WTC11 (cell line): ENCODE data around the gene DMC1. TPM values are rescaled to one million over a fixed set of nuclear protein-coding genes. Genes with fewer than 3 reads are reported as not detected.

Source experiments
- ATAC-seq: fragments of 200-7000 bp; cut with Tn5 transposase; 2 replicates; pipeline ENCODE4 v1.10.0; 2021; ENCODE audit warnings: mild to moderate bottlenecking, moderate library complexity
- CTCF ChIA-PET: fragments of 300-600 bp; sonication (Branson Sonifier 250); formaldehyde crosslinking; loops from one replicate; lab custom pipeline; 2021; ENCODE audit warnings: antibody characterized with exemption; lab: Charles Lee
- POLR2A ChIA-PET: fragments of 350-600 bp; sonication (Branson Sonifier 250); formaldehyde crosslinking; loops from one replicate; lab custom pipeline; 2021; ENCODE audit warnings: antibody characterized with exemption; lab: Charles Lee
- DNase-seq: peaks from one replicate; pipeline ENCODE4 v3.0.0; 2021; ENCODE audit warnings: low spot score
- H3K27ac Mint-ChIP-seq: 2 replicates; pipeline ENCODE4 v1.8.0; 2021; ENCODE audit warnings: mixed read lengths
- H3K27me3 Mint-ChIP-seq: 2 replicates; pipeline ENCODE4 v1.8.0; 2021; ENCODE audit warnings: low read depth, mild to moderate bottlenecking, moderate library complexity, mixed read lengths
- H3K36me3 Mint-ChIP-seq: 2 replicates; pipeline ENCODE4 v1.8.0; 2021; ENCODE audit warnings: mixed read lengths
- H3K4me1 Mint-ChIP-seq: 2 replicates; pipeline ENCODE4 v1.8.0; 2022; ENCODE audit warnings: mixed read lengths
- H3K4me3 Mint-ChIP-seq: 2 replicates; pipeline ENCODE4 v1.8.0; 2021; ENCODE audit warnings: mild to moderate bottlenecking, moderate library complexity, mixed read lengths
- H3K9me3 Mint-ChIP-seq: 2 replicates; pipeline ENCODE4 v1.8.0; 2021; ENCODE audit warnings: mixed read lengths
- AR ChIP-seq: fragments of 250-450 bp; sonication (Bioruptor Pico); IDR thresholded peaks from 2 replicates; pipeline ENCODE4 v1.9.0; 2021; ENCODE audit warnings: mild to moderate bottlenecking
- CTCF ChIP-seq: fragments of 200-600 bp; IDR thresholded peaks from 2 replicates; pipeline ENCODE4 v1.8.0; 2022; ENCODE audit warnings: antibody characterized with exemption
- E2F4 ChIP-seq: sonication (generic); formaldehyde crosslinking; IDR thresholded peaks from 2 replicates; pipeline ENCODE4 v1.8.1; 2022; ENCODE audit warnings: low read depth, mild to moderate bottlenecking, moderate library complexity, missing genetic modification reagents, borderline replicate concordance
- EMX1 ChIP-seq: fragments of 250-450 bp; sonication (Bioruptor Pico); IDR thresholded peaks from 2 replicates; pipeline ENCODE4 v1.8.0; 2021; ENCODE audit warnings: mild to moderate bottlenecking
- ERG ChIP-seq: fragments of 250-450 bp; sonication (Bioruptor Pico); IDR thresholded peaks from 2 replicates; pipeline ENCODE4 v1.8.0; 2021; ENCODE audit warnings: mild to moderate bottlenecking
- NFE2L1 ChIP-seq: sonication (generic); formaldehyde crosslinking; IDR thresholded peaks from 2 replicates; pipeline ENCODE4 v1.8.1; 2023; ENCODE audit warnings: missing genetic modification reagents
- SOX15 ChIP-seq: fragments of 250-450 bp; sonication (Bioruptor Pico); IDR thresholded peaks from 2 replicates; pipeline ENCODE4 v1.9.0; 2021; ENCODE audit warnings: mild to moderate bottlenecking
- TEAD4 ChIP-seq: sonication (generic); formaldehyde crosslinking; IDR thresholded peaks from 2 replicates; pipeline ENCODE4 v1.8.0; 2022; ENCODE audit warnings: mild to moderate bottlenecking, missing genetic modification reagents
- USF1 ChIP-seq: sonication (generic); formaldehyde crosslinking; IDR thresholded peaks from 2 replicates; pipeline ENCODE4 v1.8.0; 2022; ENCODE audit warnings: mild to moderate bottlenecking, missing genetic modification reagents
- ZNF121 ChIP-seq: sonication (generic); formaldehyde crosslinking; IDR thresholded peaks from 2 replicates; pipeline ENCODE4 v1.8.0; 2023; ENCODE audit warnings: missing genetic modification reagents
- ZNF138 ChIP-seq: sonication (generic); formaldehyde crosslinking; conservative IDR thresholded peaks from 2 replicates; pipeline ENCODE4 v1.8.1; 2022; ENCODE audit warnings: mild to moderate bottlenecking, moderate library complexity, missing genetic modification reagents
- ZNF317 ChIP-seq: sonication (generic); formaldehyde crosslinking; IDR thresholded peaks from 2 replicates; pipeline ENCODE4 v1.8.1; 2023; ENCODE audit warnings: low read depth, mild to moderate bottlenecking, moderate library complexity, missing genetic modification reagents, borderline replicate concordance
- ZNF423 ChIP-seq: fragments of 250-450 bp; sonication (Bioruptor Pico); IDR thresholded peaks from 2 replicates; pipeline ENCODE4 v2.1.2; 2022; ENCODE audit warnings: mild to moderate bottlenecking, moderate library complexity
- ZNF532 ChIP-seq: fragments of 250-450 bp; sonication (Bioruptor Pico); IDR thresholded peaks from 2 replicates; pipeline ENCODE4 v1.9.0; 2021; ENCODE audit warnings: mild to moderate bottlenecking, borderline replicate concordance
- ZSCAN18 ChIP-seq: fragments of 250-450 bp; sonication (Bioruptor Pico); IDR thresholded peaks from 2 replicates; pipeline ENCODE4 v2.1.2; 2022; ENCODE audit warnings: mild to moderate bottlenecking, moderate library complexity
- total RNA-seq: library from RNA; stranded (reverse); gene quantifications from 3 replicates; pipeline ENCODE4 v1.2.3, GENCODE V29; 2021

Gene DMC1
- total RNA-seq, 1 experiment from 2014 or later, result 4.3 TPM

- H3K9me3 Mint-ChIP-seq, result no peaks in the 10 kb centered on the region
- TF ChIP-seq EMX1 (no peak), ZNF138 (no peak), ZSCAN18 (CRISPR knock-in tag) (no peak), CTCF (no peak), ZNF317 (CRISPR knock-in tag) (no peak), TEAD4 (CRISPR knock-in tag) (no peak), ZNF423 (CRISPR knock-in tag) (no peak), ZNF532 (no peak), AR (no peak), ERG (CRISPR knock-in tag) (no peak), NFE2L1 (no peak), USF1 (CRISPR knock-in tag) (no peak), E2F4 (CRISPR knock-in tag) (no peak), SOX15 (no peak), ZNF121 (CRISPR knock-in tag) (no peak)
- TF ChIP-seq, all 79 proteins: peak for 0
- ChIA-PET CTCF (no interaction called here), POLR2A (interaction anchor here (0.6 kb wide), 1 partner anchor 110 kb away, joined by 5 read pairs; no protein-coding TSS in a partner anchor)
- no peaks in the 10 kb centered on the region for H3K36me3 Mint-ChIP-seq
- no peaks in the 10 kb centered on the region for H3K27me3 Mint-ChIP-seq
- DNase-seq (no peak), ATAC-seq (no peak)
- no peak overlapping the region for H3K4me3 Mint-ChIP-seq
- H3K27ac Mint-ChIP-seq, result no peak overlapping the region
- no peaks in the 10 kb centered on the region for H3K4me1 Mint-ChIP-seq
Observed at GRCh38 chr22:38602166-38602565, 32.2 kb upstream of the DMC1 start.
